ENCODE measurements around the gene PARD6B. TPM values are rescaled to one million over a fixed set of nuclear protein-coding genes. Genes with fewer than 3 reads are reported as not detected.

The PARD6B gene
- total RNA-seq, 2 donors from 2014 or later, result 29.0 to 36.7 TPM

DNA sequence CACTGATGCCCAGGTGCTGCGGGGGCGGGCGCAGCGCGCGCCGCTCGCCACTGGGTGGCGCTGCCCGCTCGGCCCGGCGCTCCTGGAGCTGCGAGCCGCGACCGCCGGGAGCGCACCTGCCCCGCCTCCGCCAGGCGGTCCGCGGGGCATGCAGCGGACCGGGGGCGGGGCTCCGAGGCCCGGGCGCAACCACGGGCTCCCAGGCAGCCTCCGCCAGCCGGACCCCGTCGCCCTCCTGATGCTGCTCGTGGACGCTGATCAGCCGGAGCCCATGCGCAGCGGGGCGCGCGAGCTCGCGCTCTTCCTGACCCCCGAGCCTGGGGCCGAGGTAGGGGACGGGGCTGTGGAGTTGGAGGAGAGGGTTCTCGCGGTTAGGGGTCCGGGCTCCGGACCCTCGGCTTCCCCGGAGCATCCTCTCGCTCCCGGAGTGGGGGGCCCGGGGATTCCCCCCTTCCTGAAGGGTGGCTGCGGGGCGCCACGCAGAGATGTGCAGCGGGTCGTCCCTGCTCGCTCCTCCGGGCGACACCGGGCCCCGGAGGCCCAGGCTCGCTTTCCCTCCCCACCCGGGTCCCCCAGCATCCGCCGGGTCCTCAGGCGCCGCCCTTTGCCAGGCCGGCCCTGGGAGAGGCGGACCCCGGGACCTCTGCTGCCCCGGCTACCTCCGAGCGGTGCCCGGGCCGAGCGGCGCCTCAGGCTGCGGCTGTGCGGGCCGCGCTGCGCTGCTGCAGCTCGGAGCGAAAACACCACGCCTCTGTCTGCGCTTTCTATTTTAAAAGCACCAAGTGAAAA lies 63.7 kb downstream of the PARD6B start, which contains the start of gene BCAS4:
Gene BCAS4, plus strand, starts transcription at position 216 of the 789 bp plus-strand sequence. Its CDS starts 23 bp downstream, at position 239.
- no peak within 1 kb of the TSS for H3K27ac ChIP-seq (ENCODE audit: low read depth, low read length)
- H3K36me3 ChIP-seq (ENCODE audit: control insufficient read depth, insufficient read depth, low read length), result no peaks in the 10 kb centered on the region
- peak within 1 kb of the TSS; percentile 55 for H3K4me3 Mint-ChIP-seq
- H3K27me3 ChIP-seq (ENCODE audit: control insufficient read depth, insufficient read depth, low read length, poor library complexity, severe bottlenecking), result no peaks in the 10 kb centered on the region
- H3K4me3 ChIP-seq (ENCODE audit: low read length), result peak within 1 kb of the TSS; percentile 86
- 1% methylated on average over 30 to 92 of the region's 92 CpGs for WGBS, 2 experiments (ENCODE audit: insufficient coverage in 1 of 2, insufficient read length in 1 of 2)
- H3K27ac Mint-ChIP-seq, result no peak within 1 kb of the TSS
- peaks cover 7% of the 10 kb centered on the region for H3K27me3 Mint-ChIP-seq (ENCODE audit: insufficient read depth)
- TF ChIP-seq, protein P1, sequence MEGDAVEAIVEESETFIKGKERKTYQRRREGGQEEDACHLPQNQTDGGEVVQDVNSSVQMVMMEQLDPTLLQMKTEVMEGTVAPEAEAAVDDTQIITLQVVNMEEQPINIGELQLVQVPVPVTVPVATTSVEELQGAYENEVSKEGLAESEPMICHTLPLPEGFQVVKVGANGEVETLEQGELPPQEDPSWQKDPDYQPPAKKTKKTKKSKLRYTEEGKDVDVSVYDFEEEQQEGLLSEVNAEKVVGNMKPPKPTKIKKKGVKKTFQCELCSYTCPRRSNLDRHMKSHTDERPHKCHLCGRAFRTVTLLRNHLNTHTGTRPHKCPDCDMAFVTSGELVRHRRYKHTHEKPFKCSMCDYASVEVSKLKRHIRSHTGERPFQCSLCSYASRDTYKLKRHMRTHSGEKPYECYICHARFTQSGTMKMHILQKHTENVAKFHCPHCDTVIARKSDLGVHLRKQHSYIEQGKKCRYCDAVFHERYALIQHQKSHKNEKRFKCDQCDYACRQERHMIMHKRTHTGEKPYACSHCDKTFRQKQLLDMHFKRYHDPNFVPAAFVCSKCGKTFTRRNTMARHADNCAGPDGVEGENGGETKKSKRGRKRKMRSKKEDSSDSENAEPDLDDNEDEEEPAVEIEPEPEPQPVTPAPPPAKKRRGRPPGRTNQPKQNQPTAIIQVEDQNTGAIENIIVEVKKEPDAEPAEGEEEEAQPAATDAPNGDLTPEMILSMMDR (conservative IDR thresholded peaks at IDR 0.05), result peak; percentile 88
- H3K9me3 ChIP-seq (ENCODE audit: control insufficient read depth, low read length), result no peaks in the 10 kb centered on the region
- H3K36me3 Mint-ChIP-seq (ENCODE audit: low read depth), result no peaks in the 10 kb centered on the region
- H3K9ac ChIP-seq (ENCODE audit: extremely low read depth, low read length, poor library complexity, severe bottlenecking), result peak within 1 kb of the TSS; percentile 66
- no peaks in the 10 kb centered on the region for H3K9me3 Mint-ChIP-seq
- no peaks in the 10 kb centered on the region for H3K4me1 ChIP-seq (ENCODE audit: control insufficient read depth, insufficient read depth, low read length)
- peak; percentile 95 for DNase-seq
- H3K4me1 Mint-ChIP-seq, result peaks cover 9% of the 10 kb centered on the region

DNA sequence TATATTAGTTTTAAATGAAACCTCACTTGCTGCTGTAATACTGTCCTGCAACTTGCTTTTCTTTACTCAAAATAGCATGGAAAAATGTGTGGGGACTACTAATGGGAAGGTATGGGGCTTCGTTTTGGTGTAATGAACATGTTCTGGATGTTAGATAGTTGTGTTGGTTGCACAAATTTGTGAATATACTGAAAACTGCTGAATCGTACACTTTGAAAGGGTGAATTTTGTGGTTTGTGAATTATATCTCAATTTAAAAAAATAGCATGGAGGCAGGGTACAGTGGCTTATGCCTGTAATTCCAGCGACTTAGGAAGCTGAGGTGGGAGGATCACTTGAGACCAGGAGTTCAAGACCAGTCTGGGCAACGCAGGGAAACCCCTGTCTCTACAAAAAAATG lies 65.8 kb downstream of the PARD6B start:
- Mint-ChIP-seq H3K27me3 (ENCODE audit: insufficient read depth) (peaks cover 7% of the 10 kb centered on the region), H3K4me1 (peaks cover 5% of the 10 kb centered on the region), H3K4me3 (no peak overlapping the region), H3K36me3 (ENCODE audit: low read depth) (no peaks in the 10 kb centered on the region), H3K27ac (no peak overlapping the region), H3K9me3 (no peaks in the 10 kb centered on the region)
- Histone ChIP-seq H3K4me3 (ENCODE audit: low read length) (no peak overlapping the region), H3K27ac (ENCODE audit: low read depth, low read length) (no peak overlapping the region), H3K9ac (ENCODE audit: extremely low read depth, low read length, poor library complexity, severe bottlenecking) (no peak overlapping the region), H3K27me3 (ENCODE audit: control insufficient read depth, insufficient read depth, low read length, poor library complexity, severe bottlenecking) (no peaks in the 10 kb centered on the region), H3K4me1 (ENCODE audit: control insufficient read depth, insufficient read depth, low read length) (no peaks in the 10 kb centered on the region), H3K36me3 (ENCODE audit: control insufficient read depth, insufficient read depth, low read length) (no peaks in the 10 kb centered on the region), H3K9me3 (ENCODE audit: control insufficient read depth, low read length) (no peaks in the 10 kb centered on the region)
- TF ChIP-seq, protein P1 (conservative IDR thresholded peaks at IDR 0.05), result no peak
- 94 to 96% methylated on average over 2 to 3 of the region's 4 CpGs for WGBS, 2 experiments (ENCODE audit: insufficient coverage in 1 of 2, insufficient read length in 1 of 2)
- DNase-seq, result no peak

DNA sequence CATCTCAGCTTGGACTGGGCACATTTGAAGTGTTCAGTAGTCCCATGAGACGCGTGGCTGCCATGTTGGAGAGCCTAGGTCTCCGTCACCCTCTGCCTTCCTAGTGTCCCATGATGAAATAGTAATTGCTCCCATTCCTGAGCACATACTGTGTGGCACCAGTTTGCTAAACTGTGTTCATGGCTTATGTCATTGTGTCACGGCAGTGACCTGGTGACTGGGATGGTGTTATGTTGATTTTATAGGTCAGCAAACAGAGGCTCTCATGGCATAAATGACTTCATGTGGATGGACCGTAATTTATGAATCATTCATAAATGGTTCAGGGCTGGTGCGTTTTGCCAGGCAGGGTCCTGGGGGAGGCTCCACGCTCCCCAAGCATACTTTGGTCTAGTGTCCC lies 67.3 kb downstream of the PARD6B start:
- no peaks in the 10 kb centered on the region for H3K9me3 Mint-ChIP-seq
- no peak overlapping the region for H3K27ac ChIP-seq (ENCODE audit: low read depth, low read length)
- H3K4me1 Mint-ChIP-seq, result peaks cover 4% of the 10 kb centered on the region
- H3K36me3 ChIP-seq (ENCODE audit: control insufficient read depth, insufficient read depth, low read length), result no peaks in the 10 kb centered on the region
- TF ChIP-seq, protein P1 (conservative IDR thresholded peaks at IDR 0.05), result no peak
- no peak overlapping the region for H3K4me3 Mint-ChIP-seq
- H3K9ac ChIP-seq (ENCODE audit: extremely low read depth, low read length, poor library complexity, severe bottlenecking), result no peak overlapping the region
- H3K4me1 ChIP-seq (ENCODE audit: control insufficient read depth, insufficient read depth, low read length), result no peaks in the 10 kb centered on the region
- 88 to 94% methylated on average over 7 of the region's 7 CpGs for whole genome bisulfite sequencing, 2 experiments (ENCODE audit: insufficient coverage in 1 of 2, insufficient read length in 1 of 2)
- no peak overlapping the region for H3K4me3 ChIP-seq (ENCODE audit: low read length)
- no peaks in the 10 kb centered on the region for H3K36me3 Mint-ChIP-seq (ENCODE audit: low read depth)
- peaks cover 7% of the 10 kb centered on the region for H3K27me3 Mint-ChIP-seq (ENCODE audit: insufficient read depth)
- no peaks in the 10 kb centered on the region for H3K9me3 ChIP-seq (ENCODE audit: control insufficient read depth, low read length)
- H3K27ac Mint-ChIP-seq, result no peak overlapping the region
- no peak for DNase-seq
- H3K27me3 ChIP-seq (ENCODE audit: control insufficient read depth, insufficient read depth, low read length, poor library complexity, severe bottlenecking), result no peaks in the 10 kb centered on the region

Measured in endodermal cell (in vitro differentiated cells).